HepG2 (cell line): ENCODE measurements around the gene SOCS3. TPM values are rescaled to one million over a fixed set of nuclear protein-coding genes. Genes with fewer than 3 reads are reported as not detected.

Experiments
- AGO1 ChIP-seq: fragments of 200-400 bp; formaldehyde crosslinking; IDR thresholded peaks from 2 replicates; pipeline ENCODE4 v1.6.1; 2017; ENCODE audit warnings: mild to moderate bottlenecking, low read depth, low read length, moderate library complexity; ENCODE audit not compliant: poor library complexity, severe bottlenecking
- ARNT ChIP-seq: fragments of 450-650 bp; IDR thresholded peaks from 2 replicates; pipeline ENCODE4 v1.6.1; 2017
- ATF2 ChIP-seq: sonication (generic); formaldehyde crosslinking; IDR thresholded peaks from 2 replicates; pipeline ENCODE4 v1.4.0; 2020; ENCODE audit warnings: missing genetic modification reagents
- ATF4 ChIP-seq, 2 experiments: fragments of 450-650 bp in 1 of 2; sonication (generic) in 1 of 2; formaldehyde crosslinking; IDR thresholded peaks; 2 replicates each; pipeline versions ENCODE4 v1.5.0 to v1.8.0; 2020 to 2022; ENCODE audit warnings: mild to moderate bottlenecking in 1 of 2, missing genetic modification reagents in 1 of 2
- CEBPZ ChIP-seq: IDR thresholded peaks from 2 replicates; pipeline ENCODE4 v1.6.1; 2012; ENCODE audit warnings: low read length, improper control_type of control experiment
- ISL2 ChIP-seq: sonication (generic); formaldehyde crosslinking; IDR thresholded peaks from 2 replicates; pipeline ENCODE4 v1.5.0; 2020; ENCODE audit warnings: missing genetic modification reagents
- KLF11 ChIP-seq: IDR thresholded peaks from 2 replicates; pipeline ENCODE4 v1.6.1; 2016; ENCODE audit warnings: missing compliant biosample characterization
- NR2C2 ChIP-seq: sonication (generic); formaldehyde crosslinking; IDR thresholded peaks from 2 replicates; pipeline ENCODE4 v1.4.0; 2020; ENCODE audit warnings: missing genetic modification reagents, mild to moderate bottlenecking, moderate library complexity, borderline replicate concordance
- RELA ChIP-seq: sonication (generic); formaldehyde crosslinking; IDR thresholded peaks from 2 replicates; pipeline ENCODE4 v1.4.0; 2020; ENCODE audit warnings: missing genetic modification reagents
- ZBED4 ChIP-seq: sonication (generic); formaldehyde crosslinking; IDR thresholded peaks from 2 replicates; pipeline ENCODE4 v1.4.0; 2020; ENCODE audit warnings: missing genetic modification reagents, borderline replicate concordance
- ZNF205 ChIP-seq: IDR thresholded peaks from 2 replicates; pipeline ENCODE4 v1.6.1; 2018; ENCODE audit warnings: missing biosample characterization, missing genetic modification reagents
- ZNF276 ChIP-seq: sonication (generic); formaldehyde crosslinking; IDR thresholded peaks from 2 replicates; pipeline ENCODE4 v1.4.0; 2020; ENCODE audit warnings: mild to moderate bottlenecking, low read depth, missing genetic modification reagents
- ZNF672 ChIP-seq: sonication (generic); formaldehyde crosslinking; IDR thresholded peaks from 2 replicates; pipeline ENCODE4 v1.8.1; 2022; ENCODE audit warnings: missing genetic modification reagents
- ZNF710 ChIP-seq: sonication (generic); formaldehyde crosslinking; IDR thresholded peaks from 2 replicates; pipeline ENCODE4 v1.5.0; 2020; ENCODE audit warnings: mild to moderate bottlenecking, missing genetic modification reagents, borderline replicate concordance
- ZNF883 ChIP-seq: sonication (generic); formaldehyde crosslinking; IDR thresholded peaks from 2 replicates; pipeline ENCODE4 v1.5.1; 2020; ENCODE audit warnings: mild to moderate bottlenecking, missing genetic modification reagents; ENCODE audit errors: not compliant biosample characterization
- polyA plus RNA-seq, 8 experiments: library from polyadenylated mRNA; depleted of rRNA in 3 of 8; stranded (reverse) in 7 of 8; unstranded in 1 of 8; fragments of >200 nt; fragmentation: Illumina TruSeq in 4 of 8; extraction: Trizol in 4 of 8; gene quantifications; 2 replicates each; pipeline versions ENCODE4 v1.2.1 to v1.2.3, GENCODE V29; 2011 to 2016; ENCODE audit warnings: low read depth in 4 of 8, missing spikeins in 1 of 8, mixed read lengths in 1 of 8; ENCODE audit not compliant: insufficient read depth in 1 of 8
- total RNA-seq, 5 experiments: library from RNA; depleted of rRNA; stranded (reverse); fragments of >200 nt; fragmentation: Illumina TruSeq; extraction: Trizol; gene quantifications; 2 replicates each; pipeline ENCODE4 v1.2.3, GENCODE V29; 2016; ENCODE audit warnings: low read depth in 1 of 5

The SOCS3 gene
- total and polyA plus RNA-seq, 2 of the 13 experiments (the other 11 are each of a cell fraction or from before 2014, with no cell fraction given): 0.77 to 2.4 TPM

GRCh38 chr17:78365561-78366108, 5.8 kb upstream of the SOCS3 start (continued):
- TF ChIP-seq ZNF710 (0 out of 2 replicates have a peak, but pooled peaks have one; percentile 49), KLF11 (no peak), ZNF276 (CRISPR knock-in tag) (no peak), CEBPZ (no peak), NR2C2 (CRISPR knock-in tag) (peak; percentile 81), ARNT (no peak), ATF4 (CRISPR knock-in tag; IDR thresholded peaks at IDR 0.05) (no peak), RELA (CRISPR knock-in tag) (no peak), ZBED4 (CRISPR knock-in tag) (peak; percentile 71; the same call in 1 of the 2 replicates), ATF2 (no peak), ZNF883 (peak; percentile 15), AGO1 (peak; percentile 9), ISL2 (peak; percentile 47; the same call in 1 of the 2 replicates), ZNF205 (CRISPR knock-in tag) (no peak), ZNF672 (CRISPR knock-in tag) (no peak)
